Activated T-helper 1 cell treated with anti-CD3 and anti-CD28 coated beads, Interleukin-2, amount 50 U/mL, for 16 hours (primary cell): Measurements from ENCODE around the gene SLC25A40.
"Not testable (repeated sequence)": the region's sequence is repeated elsewhere in the genome, so short reads cannot be mapped to it uniquely, and the experiment has no call there.

ENCODE experiments used
- DNase-seq, 2 donors: peaks; one replicate each; pipeline ENCODE4 v3.0.0-alpha.2; 2020; ENCODE audit warnings: low read depth in 1 of 2, low spot score in 1 of 2

Gene SLC25A40

GRCh38 chr7:87873328-87873727 is 2.8 kb downstream of the SLC25A40 start:
- DNase-seq: not testable (repeated sequence)

- DNase-seq: no peak
Measured at GRCh38 chr7:87872346-87872745, 3.8 kb downstream of the SLC25A40 start.

GRCh38 chr7:87870471-87870870 is 5.7 kb downstream of the SLC25A40 start:
- no peak for DNase-seq

- not testable (repeated sequence) for DNase-seq
Measured at GRCh38 chr7:87866533-87866932, 9.6 kb downstream of the SLC25A40 start.

- no peak for DNase-seq
Measured at GRCh38 chr7:87866089-87866488, 10.1 kb downstream of the SLC25A40 start.

- no peak for DNase-seq
Measured at GRCh38 chr7:87858417-87859100, 17.6 kb downstream of the SLC25A40 start.

- DNase-seq: no peak
Measured at GRCh38 chr7:87853237-87853864, 22.8 kb downstream of the SLC25A40 start.

GRCh38 chr7:87852306-87852705 is 23.9 kb downstream of the SLC25A40 start:
- DNase-seq: no peak

- no peak for DNase-seq
Measured at GRCh38 chr7:87850836-87851593, 25.1 kb downstream of the SLC25A40 start.

- no peak for DNase-seq
Measured at GRCh38 chr7:87837597-87837996, 38.6 kb downstream of the SLC25A40 start.

- DNase-seq: no peak
Measured at GRCh38 chr7:87833130-87833529, 43.0 kb downstream of the SLC25A40 start.

GRCh38 chr7:87831097-87831496 is 45.1 kb downstream of the SLC25A40 start:
- no peak for DNase-seq

GRCh38 chr7:87828383-87828782 is 47.8 kb downstream of the SLC25A40 start:
- DNase-seq: not testable (repeated sequence)

GRCh38 chr7:87825369-87825768 is 50.8 kb downstream of the SLC25A40 start:
- DNase-seq: not testable (repeated sequence)

- not testable (repeated sequence) for DNase-seq
Measured at GRCh38 chr7:87822056-87822455, 54.1 kb downstream of the SLC25A40 start.

- DNase-seq: no peak
Measured at GRCh38 chr7:87818336-87818735, 57.8 kb downstream of the SLC25A40 start.

GRCh38 chr7:87816389-87816788 is 59.8 kb downstream of the SLC25A40 start:
- no peak for DNase-seq

GRCh38 chr7:87810726-87811125 is 65.4 kb downstream of the SLC25A40 start:
- no peak for DNase-seq

GRCh38 chr7:87810130-87810529 is 66.0 kb downstream of the SLC25A40 start:
- DNase-seq: no peak

GRCh38 chr7:87806150-87806549 is 70.0 kb downstream of the SLC25A40 start:
- DNase-seq: no peak

- no peak for DNase-seq
Measured at GRCh38 chr7:87797798-87798403, 78.3 kb downstream of the SLC25A40 start.

GRCh38 chr7:87797395-87797794 is 78.8 kb downstream of the SLC25A40 start:
- no peak for DNase-seq
